ENCODE data around the gene TRIP11.

TRIP11 gene

GRCh38 chr14:92009604-92010003, 30.3 kb downstream of the TRIP11 start:
- no peak for DNase-seq

GRCh38 chr14:92005019-92005418, 34.8 kb downstream of the TRIP11 start:
- DNase-seq: no peak

- DNase-seq: no peak
Measured at GRCh38 chr14:92004062-92004461, 35.8 kb downstream of the TRIP11 start.

GRCh38 chr14:91998667-91999570, 40.9 kb downstream of the TRIP11 start:
- DNase-seq: peak in 1 of 2 donors; percentile 8

GRCh38 chr14:91997492-91997891, 42.4 kb downstream of the TRIP11 start:
- DNase-seq: no peak

- DNase-seq: peak in 1 of 2 donors; percentile 57
Measured at GRCh38 chr14:91996948-91997371, 42.9 kb downstream of the TRIP11 start.

- no peak for DNase-seq
Measured at GRCh38 chr14:91987192-91987591, 52.7 kb downstream of the TRIP11 start.

- DNase-seq: no peak
Measured at GRCh38 chr14:91985521-91986255, 54.2 kb downstream of the TRIP11 start.

- DNase-seq: no peak
Measured at GRCh38 chr14:91985008-91985407, 54.9 kb downstream of the TRIP11 start.

- DNase-seq: no peak
Measured at GRCh38 chr14:91983588-91983987, 56.3 kb downstream of the TRIP11 start.

GRCh38 chr14:91980157-91980556, 59.7 kb downstream of the TRIP11 start:
- DNase-seq: no peak

- no peak for DNase-seq
Measured at GRCh38 chr14:91977884-91978283, 62.0 kb downstream of the TRIP11 start.

- DNase-seq: no peak
Measured at GRCh38 chr14:91975763-91976162, 64.1 kb downstream of the TRIP11 start.

- no peak for DNase-seq
Measured at GRCh38 chr14:91971188-91971778, 68.6 kb downstream of the TRIP11 start.

GRCh38 chr14:91968280-91968679, 71.6 kb downstream of the TRIP11 start:
- DNase-seq: peak; percentile 25 to 54

GRCh38 chr14:91964724-91965123, 75.1 kb downstream of the TRIP11 start:
- no peak for DNase-seq

GRCh38 chr14:91964011-91964410, 75.8 kb downstream of the TRIP11 start:
- no peak for DNase-seq

GRCh38 chr14:91963465-91963864, 76.4 kb downstream of the TRIP11 start:
- no peak for DNase-seq

GRCh38 chr14:91961297-91962220, 78.3 kb downstream of the TRIP11 start:
- DNase-seq: no peak

- DNase-seq: no peak
Measured at GRCh38 chr14:91957876-91958313, 82.0 kb downstream of the TRIP11 start.

GRCh38 chr14:91956616-91957015, 83.2 kb downstream of the TRIP11 start:
- no peak for DNase-seq

- no peak for DNase-seq
Measured at GRCh38 chr14:91955168-91955567, 84.7 kb downstream of the TRIP11 start.

Measured in CD4-positive, alpha-beta T cell treated with Interferon alpha-2 for 1 hour (primary cell).